Measurements from ENCODE around the gene MAD2L1BP. TPM values are rescaled to one million over a fixed set of nuclear protein-coding genes. Genes with fewer than 3 reads are reported as not detected.
"Not testable (repeated sequence)": the region's sequence is repeated elsewhere in the genome, so short reads cannot be mapped to it uniquely, and the experiment has no call there.

MAD2L1BP gene
- total RNA-seq, 1 experiment from 2014 or later = 52.0 TPM

DNA sequence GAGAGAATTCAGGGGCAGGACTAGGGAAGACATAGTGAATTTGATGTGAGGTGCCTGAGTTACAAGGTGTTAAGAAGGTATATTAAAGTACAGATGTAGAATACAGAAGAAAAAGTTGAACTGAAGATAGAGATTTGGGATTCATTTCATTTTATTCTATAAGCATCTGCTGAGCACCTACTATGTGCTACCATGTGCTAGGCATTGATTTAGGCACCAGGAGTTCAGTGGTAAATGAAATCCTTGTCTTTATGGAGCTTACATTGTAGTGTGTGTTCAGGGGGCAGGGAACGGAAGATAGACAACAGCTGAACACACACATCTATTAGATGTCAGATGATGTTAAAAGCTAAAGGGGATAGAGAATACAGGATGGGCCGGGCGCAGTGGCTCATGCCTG is 12.0 kb downstream of the MAD2L1BP start:
- BruUV-seq (replicated peaks) = no TSS peak
- ChIA-PET POLR2A (ENCODE audit: low non-redundant PET) (no interaction called here), CTCF (no interaction called here)

DNA sequence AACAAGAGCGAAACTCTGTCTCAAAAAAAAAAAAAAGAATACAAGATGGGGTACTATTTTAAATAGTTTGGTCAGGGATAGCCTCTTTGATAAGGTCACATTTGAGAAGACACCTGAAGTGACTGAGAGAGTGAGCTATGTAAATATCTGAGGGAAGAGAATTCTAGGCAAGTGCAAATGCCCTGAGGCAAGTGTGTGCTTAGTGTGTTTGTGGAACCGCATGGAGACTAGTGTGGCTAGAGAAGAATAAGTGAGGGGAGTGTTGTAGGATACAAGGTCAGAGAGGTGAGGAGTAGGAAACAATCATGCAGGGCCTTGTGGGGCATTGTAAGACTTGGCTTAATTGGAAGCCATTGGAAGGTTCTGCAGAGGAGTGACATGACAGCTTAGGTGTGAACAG is 12.6 kb downstream of the MAD2L1BP start:
- TF ChIP-seq EZH2 (IDR thresholded peaks at IDR 0.05; ENCODE audit: borderline replicate concordance, low read depth, low read length, poor library complexity, severe bottlenecking) = no peak
- TF ChIP-seq, protein P1, sequence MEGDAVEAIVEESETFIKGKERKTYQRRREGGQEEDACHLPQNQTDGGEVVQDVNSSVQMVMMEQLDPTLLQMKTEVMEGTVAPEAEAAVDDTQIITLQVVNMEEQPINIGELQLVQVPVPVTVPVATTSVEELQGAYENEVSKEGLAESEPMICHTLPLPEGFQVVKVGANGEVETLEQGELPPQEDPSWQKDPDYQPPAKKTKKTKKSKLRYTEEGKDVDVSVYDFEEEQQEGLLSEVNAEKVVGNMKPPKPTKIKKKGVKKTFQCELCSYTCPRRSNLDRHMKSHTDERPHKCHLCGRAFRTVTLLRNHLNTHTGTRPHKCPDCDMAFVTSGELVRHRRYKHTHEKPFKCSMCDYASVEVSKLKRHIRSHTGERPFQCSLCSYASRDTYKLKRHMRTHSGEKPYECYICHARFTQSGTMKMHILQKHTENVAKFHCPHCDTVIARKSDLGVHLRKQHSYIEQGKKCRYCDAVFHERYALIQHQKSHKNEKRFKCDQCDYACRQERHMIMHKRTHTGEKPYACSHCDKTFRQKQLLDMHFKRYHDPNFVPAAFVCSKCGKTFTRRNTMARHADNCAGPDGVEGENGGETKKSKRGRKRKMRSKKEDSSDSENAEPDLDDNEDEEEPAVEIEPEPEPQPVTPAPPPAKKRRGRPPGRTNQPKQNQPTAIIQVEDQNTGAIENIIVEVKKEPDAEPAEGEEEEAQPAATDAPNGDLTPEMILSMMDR (conservative IDR thresholded peaks at IDR 0.05; ENCODE audit: low read depth, low read length) = no peak
- BruUV-seq (replicated peaks) = no TSS peak
- no peaks in the 10 kb centered on the region for H3K9me3 ChIP-seq (ENCODE audit: low read depth, low read length, poor library complexity, severe bottlenecking)
- H3K27me3 ChIP-seq (replicated peaks; ENCODE audit: insufficient read depth, low read depth, low read length, poor library complexity) = no peaks in the 10 kb centered on the region
- POLR2A ChIA-PET (ENCODE audit: low non-redundant PET) = no interaction called here
- H3K27ac ChIP-seq (ENCODE audit: low read depth, low read length, poor library complexity, severe bottlenecking) = no peak overlapping the region
- H3K4me3 ChIP-seq (ENCODE audit: low read depth, low read length, poor library complexity, severe bottlenecking) = no peak overlapping the region
- H3K36me3 ChIP-seq (ENCODE audit: insufficient read depth, low read length, poor library complexity, severe bottlenecking) = no peaks in the 10 kb centered on the region
- no peak for DNase-seq (ENCODE audit: low spot score)
- CTCF ChIA-PET = no interaction called here
- no peaks in the 10 kb centered on the region for H3K4me1 ChIP-seq (ENCODE audit: insufficient read depth, low read length, poor library complexity, severe bottlenecking)
- intact Hi-C loops (cut with micrococcal nuclease; ENCODE audit: unreplicated experiment) = no loop called here

More for the DNA sequence above, 12.0 kb downstream of the MAD2L1BP start:
- Histone ChIP-seq H3K27me3 (replicated peaks; ENCODE audit: insufficient read depth, low read depth, low read length, poor library complexity) (no peaks in the 10 kb centered on the region), H3K36me3 (ENCODE audit: insufficient read depth, low read length, poor library complexity, severe bottlenecking) (peaks cover under 1% of the 10 kb centered on the region), H3K4me1 (ENCODE audit: insufficient read depth, low read length, poor library complexity, severe bottlenecking) (no peaks in the 10 kb centered on the region), H3K9me3 (ENCODE audit: low read depth, low read length, poor library complexity, severe bottlenecking) (no peaks in the 10 kb centered on the region), H3K27ac (ENCODE audit: low read depth, low read length, poor library complexity, severe bottlenecking) (no peak overlapping the region), H3K4me3 (ENCODE audit: low read depth, low read length, poor library complexity, severe bottlenecking) (no peak overlapping the region)
- DNase-seq (ENCODE audit: low spot score) = no peak
- no peak for TF ChIP-seq EZH2 (IDR thresholded peaks at IDR 0.05; ENCODE audit: borderline replicate concordance, low read depth, low read length, poor library complexity, severe bottlenecking)
- TF ChIP-seq, protein P1 (conservative IDR thresholded peaks at IDR 0.05; ENCODE audit: low read depth, low read length) = no peak
- intact Hi-C loops (cut with micrococcal nuclease; ENCODE audit: unreplicated experiment) = no loop called here

DNA sequence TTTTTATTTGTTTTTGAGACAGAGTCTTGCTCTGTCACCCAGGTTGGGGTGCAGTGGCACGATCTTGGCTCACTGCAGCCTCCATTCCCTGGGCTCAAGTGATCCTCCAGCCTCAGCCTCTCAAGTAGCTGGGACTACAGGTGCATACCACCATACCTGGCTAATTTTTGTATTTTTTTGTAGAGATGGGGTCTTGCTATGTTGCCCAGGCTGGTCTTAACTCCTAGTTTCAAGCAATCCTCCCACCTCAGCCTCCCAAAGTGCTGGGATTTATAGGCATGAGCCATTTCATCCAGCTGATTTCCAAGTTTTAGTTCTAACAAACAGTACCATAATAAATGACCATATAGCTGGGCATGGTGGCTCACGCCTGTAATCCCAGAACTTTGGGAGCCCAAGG is 17.2 kb downstream of the MAD2L1BP start:
- H3K9me3 ChIP-seq (ENCODE audit: low read depth, low read length, poor library complexity, severe bottlenecking); H3K27me3 ChIP-seq (replicated peaks; ENCODE audit: insufficient read depth, low read depth, low read length, poor library complexity); H3K27ac ChIP-seq (ENCODE audit: low read depth, low read length, poor library complexity, severe bottlenecking); H3K36me3 ChIP-seq (ENCODE audit: insufficient read depth, low read length, poor library complexity, severe bottlenecking); H3K4me3 ChIP-seq (ENCODE audit: low read depth, low read length, poor library complexity, severe bottlenecking); CTCF ChIA-PET; BruUV-seq (replicated peaks); H3K4me1 ChIP-seq (ENCODE audit: insufficient read depth, low read length, poor library complexity, severe bottlenecking); POLR2A ChIA-PET (ENCODE audit: low non-redundant PET); DNase-seq (ENCODE audit: low spot score); intact Hi-C loops (cut with micrococcal nuclease; ENCODE audit: unreplicated experiment): not testable (repeated sequence)

DNA sequence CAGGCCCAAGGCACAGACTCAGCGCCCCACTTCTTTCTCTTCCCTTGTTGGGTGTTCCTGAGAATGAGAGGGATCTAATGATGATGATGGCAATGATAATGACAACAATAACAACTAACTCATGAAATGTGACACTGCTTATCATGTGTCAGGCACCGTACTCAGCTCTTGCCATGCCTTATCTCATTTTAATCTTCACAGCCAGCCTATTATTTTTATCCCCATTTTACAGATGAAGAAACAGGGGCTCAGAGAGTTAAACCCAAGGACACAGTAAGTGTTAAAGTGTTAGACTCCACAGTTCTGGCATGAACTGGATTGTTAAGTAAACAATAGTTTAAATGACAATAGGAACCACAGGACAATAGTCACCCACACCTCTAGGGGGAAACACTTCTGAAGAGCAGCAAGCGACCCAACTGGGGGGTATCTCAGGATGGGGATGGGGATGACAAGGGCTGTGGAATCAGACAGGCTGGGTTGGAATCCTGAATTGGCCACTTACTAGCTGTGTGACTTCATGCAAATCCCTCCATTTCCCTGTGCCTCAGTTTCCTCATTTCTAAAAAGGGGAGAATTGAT is 21.7 kb downstream of the MAD2L1BP start:
- no peak for TF ChIP-seq EZH2 (IDR thresholded peaks at IDR 0.05; ENCODE audit: borderline replicate concordance, low read depth, low read length, poor library complexity, severe bottlenecking)
- TF ChIP-seq, protein P1 (conservative IDR thresholded peaks at IDR 0.05; ENCODE audit: low read depth, low read length) = no peak
- H3K4me3 ChIP-seq (ENCODE audit: low read depth, low read length, poor library complexity, severe bottlenecking) = no peak overlapping the region
- no TSS peak for BruUV-seq (replicated peaks)
- ChIA-PET POLR2A (ENCODE audit: low non-redundant PET) (no interaction called here), CTCF (no interaction called here)
- H3K36me3 ChIP-seq (ENCODE audit: insufficient read depth, low read length, poor library complexity, severe bottlenecking) = no peaks in the 10 kb centered on the region
- peaks cover 3% of the 10 kb centered on the region for H3K9me3 ChIP-seq (ENCODE audit: low read depth, low read length, poor library complexity, severe bottlenecking)
- H3K27ac ChIP-seq (ENCODE audit: low read depth, low read length, poor library complexity, severe bottlenecking) = no peak overlapping the region
- intact Hi-C loops (cut with micrococcal nuclease; ENCODE audit: unreplicated experiment) = no loop called here
- no peaks in the 10 kb centered on the region for H3K27me3 ChIP-seq (replicated peaks; ENCODE audit: insufficient read depth, low read depth, low read length, poor library complexity)
- DNase-seq (ENCODE audit: low spot score) = no peak
- no peaks in the 10 kb centered on the region for H3K4me1 ChIP-seq (ENCODE audit: insufficient read depth, low read length, poor library complexity, severe bottlenecking)
